WERI-Rb-1 (cell line): ENCODE measurements around the gene SMO.

Experiments used
- DNase-seq: peaks from one replicate; pipeline ENCODE4 v3.0.0-alpha.2; 2020
- H3K27ac ChIP-seq: fragments of 250-450 bp; sonication (Bioruptor Pico); 2 replicates; pipeline ENCODE4 v1.5.1; 2020; ENCODE audit warnings: mild to moderate bottlenecking, moderate library complexity
- H3K27me3 ChIP-seq: fragments of 250-450 bp; sonication (Bioruptor Pico); 2 replicates; pipeline ENCODE4 v1.5.1; 2021; ENCODE audit warnings: mild to moderate bottlenecking, low read depth, moderate library complexity; ENCODE audit not compliant: insufficient read depth, severe bottlenecking
- H3K36me3 ChIP-seq: fragments of 250-450 bp; sonication (Bioruptor Pico); 2 replicates; pipeline ENCODE4 v1.5.1; 2020; ENCODE audit warnings: mild to moderate bottlenecking, moderate library complexity
- H3K4me3 ChIP-seq: 2 replicates; pipeline ENCODE4 v1.5.1; 2011; ENCODE audit warnings: low read depth, mild to moderate bottlenecking, control low read depth, low read length
- H3K9me3 ChIP-seq: fragments of 250-450 bp; sonication (Bioruptor Pico); 2 replicates; pipeline ENCODE4 v1.5.1; 2021; ENCODE audit warnings: mild to moderate bottlenecking, moderate library complexity; ENCODE audit not compliant: severe bottlenecking
- CTCF ChIP-seq: IDR thresholded peaks from 2 replicates; pipeline ENCODE4 v1.5.1; 2011; ENCODE audit warnings: low read depth, mild to moderate bottlenecking, control low read depth, inconsistent platforms, low read length

Gene SMO

GRCh38 chr7:129202058-129202777 lies 13.8 kb downstream of the SMO start:
- H3K27me3 ChIP-seq: no peaks in the 10 kb centered on the region
- DNase-seq: no peak

GRCh38 chr7:129203050-129203741 lies 14.8 kb downstream of the SMO start:
- no peak for DNase-seq
- Histone ChIP-seq H3K9me3 (no peaks in the 10 kb centered on the region), H3K27me3 (no peaks in the 10 kb centered on the region), H3K4me3 (no peak overlapping the region), H3K36me3 (no peaks in the 10 kb centered on the region; the same call in 1 of the 2 replicates), H3K27ac (no peak overlapping the region)
- no peak for TF ChIP-seq CTCF

More at GRCh38 chr7:129202058-129202777, 13.8 kb downstream of the SMO start:
- no peak overlapping the region for H3K4me3 ChIP-seq
- TF ChIP-seq CTCF: no peak
- H3K27ac ChIP-seq: no peak overlapping the region
- no peaks in the 10 kb centered on the region for H3K9me3 ChIP-seq
- H3K36me3 ChIP-seq: no peaks in the 10 kb centered on the region; the same call in 1 of the 2 replicates

GRCh38 chr7:129205126-129205818 lies 16.8 kb downstream of the SMO start:
- Histone ChIP-seq H3K9me3 (no peaks in the 10 kb centered on the region), H3K4me3 (no peak overlapping the region), H3K27me3 (no peaks in the 10 kb centered on the region), H3K36me3 (peaks cover 2% of the 10 kb centered on the region), H3K27ac (no peak overlapping the region)
- no peak for DNase-seq
- no peak for TF ChIP-seq CTCF

GRCh38 chr7:129205987-129206785 lies 17.8 kb downstream of the SMO start:
- H3K4me3 ChIP-seq: no peak overlapping the region
- no peaks in the 10 kb centered on the region for H3K9me3 ChIP-seq
- no peak for TF ChIP-seq CTCF
- no peak overlapping the region for H3K27ac ChIP-seq
- H3K27me3 ChIP-seq: no peaks in the 10 kb centered on the region
- H3K36me3 ChIP-seq: peaks cover 11% of the 10 kb centered on the region
- DNase-seq: no peak

GRCh38 chr7:129208667-129209066 lies 20.2 kb downstream of the SMO start:
- Histone ChIP-seq H3K27ac (no peak overlapping the region), H3K27me3 (no peaks in the 10 kb centered on the region), H3K4me3 (no peak overlapping the region), H3K9me3 (no peaks in the 10 kb centered on the region), H3K36me3 (peaks cover 23% of the 10 kb centered on the region)
- TF ChIP-seq CTCF: no peak
- no peak for DNase-seq
